K562 (cell line): ENCODE results near the gene SPATC1L. TPM values are rescaled to one million over a fixed set of nuclear protein-coding genes. Genes with fewer than 3 reads are reported as not detected.

Source experiments
- CBX1 ChIP-seq: sonication (generic); IDR thresholded peaks from 2 replicates; pipeline ENCODE4 v1.6.1; 2016; ENCODE audit warnings: antibody characterized with exemption, low read depth, mild to moderate bottlenecking
- DIDO1 ChIP-seq: fragments of 450-650 bp; IDR thresholded peaks from 2 replicates; pipeline ENCODE4 v1.6.1; 2016; ENCODE audit warnings: low read depth, missing biosample characterization, missing genetic modification characterization
- DMBX1 ChIP-seq: fragments of 250-450 bp; sonication (Bioruptor Pico); IDR thresholded peaks from 2 replicates; pipeline ENCODE4 v1.8.0; 2022; ENCODE audit warnings: inconsistent platforms, mild to moderate bottlenecking, moderate library complexity, borderline replicate concordance
- GTF2F1 ChIP-seq: IDR thresholded peaks from 2 replicates; pipeline ENCODE4 v1.6.1; 2011; ENCODE audit warnings: low read depth, low read length, improper control_type of control experiment
- NRF1 ChIP-seq, 2 experiments: fragments of 450-650 bp; IDR thresholded peaks in 1 of 2; conservative IDR thresholded peaks in 1 of 2; 2 replicates each; pipeline ENCODE4 v1.6.1; 2014; ENCODE audit warnings: mild to moderate bottlenecking in 2 of 2
- SMARCE1 ChIP-seq: fragments of 450-650 bp; IDR thresholded peaks from 2 replicates; pipeline ENCODE4 v1.7.1; 2016; ENCODE audit warnings: mild to moderate bottlenecking
- TRIM24 ChIP-seq, 2 experiments: fragments of 450-650 bp; IDR thresholded peaks; 2 replicates each; pipeline ENCODE4 v1.6.1; 2016
- TSC22D4 ChIP-seq: fragments of 450-650 bp; IDR thresholded peaks from 2 replicates; pipeline ENCODE4 v1.6.1; 2016; ENCODE audit warnings: missing genetic modification characterization, missing biosample characterization, control low read depth
- ZNF217 ChIP-seq: sonication (generic); formaldehyde crosslinking; IDR thresholded peaks from 2 replicates; pipeline ENCODE4 v1.8.0; 2022; ENCODE audit warnings: mild to moderate bottlenecking, missing genetic modification reagents
- ZNF79 ChIP-seq: fragments of 250-450 bp; sonication (Bioruptor Pico); IDR thresholded peaks from 2 replicates; pipeline ENCODE4 v1.4.0; 2020; ENCODE audit warnings: low read depth, mild to moderate bottlenecking, moderate library complexity
- polyA plus RNA-seq, 8 experiments: library from polyadenylated mRNA; depleted of rRNA in 4 of 8; stranded (reverse) in 5 of 8; unstranded in 3 of 8; fragments of >200 nt; fragmentation: Nextera tagmentation in 2 of 8; fragmentation: Illumina TruSeq in 1 of 8; extraction: Ambion mirVana in 2 of 8; extraction: Trizol in 1 of 8; gene quantifications; 2 replicates each; pipeline versions ENCODE4 v1.2.1 to v1.2.3, GENCODE V29; 2011 to 2014; ENCODE audit warnings: inconsistent platforms in 1 of 8, missing spikeins in 1 of 8
- total RNA-seq, 7 experiments: library from RNA; depleted of rRNA in 6 of 7; stranded (reverse); fragments of >200 nt in 6 of 7; fragmentation: Illumina TruSeq in 2 of 7; extraction: Trizol in 2 of 7; gene quantifications; 2 replicates each; pipeline versions ENCODE4 v1.2.1 to v1.2.3, GENCODE V29; 2011 to 2021; ENCODE audit warnings: low replicate concordance in 1 of 7
- TF ChIP-seq, protein P1 (sequence below): fragments of 200-600 bp; sonication (generic); IDR thresholded peaks from one replicate; pipeline ENCODE4 v1.6.1; 2012; ENCODE audit warnings: mild to moderate bottlenecking, low read depth, low read length, inconsistent platforms
- TF ChIP-seq, protein P2 (sequence below): sonication (generic); formaldehyde crosslinking; IDR thresholded peaks from 2 replicates; pipeline ENCODE4 v1.8.0; 2022; ENCODE audit warnings: missing genetic modification reagents, mild to moderate bottlenecking, borderline replicate concordance

SPATC1L gene
- total and polyA plus RNA-seq, 9 of the 15 experiments (the other 6 are each of a cell fraction or from before 2014, with no cell fraction given) = 0.14 to 121 (median 34.0) TPM; not detected in 1

DNA sequence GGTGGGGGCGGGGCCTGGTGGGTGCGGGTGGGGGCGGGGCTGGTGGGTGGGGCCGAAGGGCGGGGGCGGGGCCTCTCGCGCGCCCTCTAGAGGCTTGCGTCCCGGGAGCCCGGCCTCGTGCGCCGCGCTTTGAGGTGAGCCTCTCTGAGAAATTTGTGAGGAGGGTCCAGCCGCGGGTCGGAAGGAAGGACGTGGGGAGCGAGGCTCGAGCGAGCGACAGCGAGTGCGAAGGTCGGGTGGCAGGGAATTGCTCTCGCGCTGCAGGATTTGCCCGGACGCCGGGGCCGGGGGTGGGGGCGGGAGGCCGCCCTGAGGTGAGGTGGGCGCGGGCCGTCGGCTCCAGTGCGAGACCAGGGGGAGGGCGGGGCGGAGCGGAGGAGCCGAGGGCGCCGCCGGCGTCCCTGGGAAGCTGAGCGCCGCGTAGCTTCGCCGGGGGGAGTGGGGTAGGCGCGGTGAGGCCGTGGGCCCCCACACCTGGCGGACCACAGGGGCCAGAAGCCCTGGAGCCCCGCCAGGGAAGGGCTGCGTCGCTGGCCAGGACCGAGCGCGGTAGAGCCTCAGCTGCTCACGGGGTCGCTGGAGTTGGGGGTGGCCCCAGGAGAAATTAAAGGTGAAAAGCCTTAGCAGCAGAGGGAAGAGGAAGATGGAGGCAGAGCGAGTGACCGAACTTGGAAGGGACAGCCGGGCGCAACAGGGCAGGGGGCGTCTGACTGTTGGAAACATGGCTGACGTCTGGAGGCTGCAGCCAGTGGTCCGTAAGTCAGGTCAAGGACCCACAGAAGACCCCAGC, 45.1 kb upstream of the SPATC1L start (continued):
- TF ChIP-seq, protein P1, sequence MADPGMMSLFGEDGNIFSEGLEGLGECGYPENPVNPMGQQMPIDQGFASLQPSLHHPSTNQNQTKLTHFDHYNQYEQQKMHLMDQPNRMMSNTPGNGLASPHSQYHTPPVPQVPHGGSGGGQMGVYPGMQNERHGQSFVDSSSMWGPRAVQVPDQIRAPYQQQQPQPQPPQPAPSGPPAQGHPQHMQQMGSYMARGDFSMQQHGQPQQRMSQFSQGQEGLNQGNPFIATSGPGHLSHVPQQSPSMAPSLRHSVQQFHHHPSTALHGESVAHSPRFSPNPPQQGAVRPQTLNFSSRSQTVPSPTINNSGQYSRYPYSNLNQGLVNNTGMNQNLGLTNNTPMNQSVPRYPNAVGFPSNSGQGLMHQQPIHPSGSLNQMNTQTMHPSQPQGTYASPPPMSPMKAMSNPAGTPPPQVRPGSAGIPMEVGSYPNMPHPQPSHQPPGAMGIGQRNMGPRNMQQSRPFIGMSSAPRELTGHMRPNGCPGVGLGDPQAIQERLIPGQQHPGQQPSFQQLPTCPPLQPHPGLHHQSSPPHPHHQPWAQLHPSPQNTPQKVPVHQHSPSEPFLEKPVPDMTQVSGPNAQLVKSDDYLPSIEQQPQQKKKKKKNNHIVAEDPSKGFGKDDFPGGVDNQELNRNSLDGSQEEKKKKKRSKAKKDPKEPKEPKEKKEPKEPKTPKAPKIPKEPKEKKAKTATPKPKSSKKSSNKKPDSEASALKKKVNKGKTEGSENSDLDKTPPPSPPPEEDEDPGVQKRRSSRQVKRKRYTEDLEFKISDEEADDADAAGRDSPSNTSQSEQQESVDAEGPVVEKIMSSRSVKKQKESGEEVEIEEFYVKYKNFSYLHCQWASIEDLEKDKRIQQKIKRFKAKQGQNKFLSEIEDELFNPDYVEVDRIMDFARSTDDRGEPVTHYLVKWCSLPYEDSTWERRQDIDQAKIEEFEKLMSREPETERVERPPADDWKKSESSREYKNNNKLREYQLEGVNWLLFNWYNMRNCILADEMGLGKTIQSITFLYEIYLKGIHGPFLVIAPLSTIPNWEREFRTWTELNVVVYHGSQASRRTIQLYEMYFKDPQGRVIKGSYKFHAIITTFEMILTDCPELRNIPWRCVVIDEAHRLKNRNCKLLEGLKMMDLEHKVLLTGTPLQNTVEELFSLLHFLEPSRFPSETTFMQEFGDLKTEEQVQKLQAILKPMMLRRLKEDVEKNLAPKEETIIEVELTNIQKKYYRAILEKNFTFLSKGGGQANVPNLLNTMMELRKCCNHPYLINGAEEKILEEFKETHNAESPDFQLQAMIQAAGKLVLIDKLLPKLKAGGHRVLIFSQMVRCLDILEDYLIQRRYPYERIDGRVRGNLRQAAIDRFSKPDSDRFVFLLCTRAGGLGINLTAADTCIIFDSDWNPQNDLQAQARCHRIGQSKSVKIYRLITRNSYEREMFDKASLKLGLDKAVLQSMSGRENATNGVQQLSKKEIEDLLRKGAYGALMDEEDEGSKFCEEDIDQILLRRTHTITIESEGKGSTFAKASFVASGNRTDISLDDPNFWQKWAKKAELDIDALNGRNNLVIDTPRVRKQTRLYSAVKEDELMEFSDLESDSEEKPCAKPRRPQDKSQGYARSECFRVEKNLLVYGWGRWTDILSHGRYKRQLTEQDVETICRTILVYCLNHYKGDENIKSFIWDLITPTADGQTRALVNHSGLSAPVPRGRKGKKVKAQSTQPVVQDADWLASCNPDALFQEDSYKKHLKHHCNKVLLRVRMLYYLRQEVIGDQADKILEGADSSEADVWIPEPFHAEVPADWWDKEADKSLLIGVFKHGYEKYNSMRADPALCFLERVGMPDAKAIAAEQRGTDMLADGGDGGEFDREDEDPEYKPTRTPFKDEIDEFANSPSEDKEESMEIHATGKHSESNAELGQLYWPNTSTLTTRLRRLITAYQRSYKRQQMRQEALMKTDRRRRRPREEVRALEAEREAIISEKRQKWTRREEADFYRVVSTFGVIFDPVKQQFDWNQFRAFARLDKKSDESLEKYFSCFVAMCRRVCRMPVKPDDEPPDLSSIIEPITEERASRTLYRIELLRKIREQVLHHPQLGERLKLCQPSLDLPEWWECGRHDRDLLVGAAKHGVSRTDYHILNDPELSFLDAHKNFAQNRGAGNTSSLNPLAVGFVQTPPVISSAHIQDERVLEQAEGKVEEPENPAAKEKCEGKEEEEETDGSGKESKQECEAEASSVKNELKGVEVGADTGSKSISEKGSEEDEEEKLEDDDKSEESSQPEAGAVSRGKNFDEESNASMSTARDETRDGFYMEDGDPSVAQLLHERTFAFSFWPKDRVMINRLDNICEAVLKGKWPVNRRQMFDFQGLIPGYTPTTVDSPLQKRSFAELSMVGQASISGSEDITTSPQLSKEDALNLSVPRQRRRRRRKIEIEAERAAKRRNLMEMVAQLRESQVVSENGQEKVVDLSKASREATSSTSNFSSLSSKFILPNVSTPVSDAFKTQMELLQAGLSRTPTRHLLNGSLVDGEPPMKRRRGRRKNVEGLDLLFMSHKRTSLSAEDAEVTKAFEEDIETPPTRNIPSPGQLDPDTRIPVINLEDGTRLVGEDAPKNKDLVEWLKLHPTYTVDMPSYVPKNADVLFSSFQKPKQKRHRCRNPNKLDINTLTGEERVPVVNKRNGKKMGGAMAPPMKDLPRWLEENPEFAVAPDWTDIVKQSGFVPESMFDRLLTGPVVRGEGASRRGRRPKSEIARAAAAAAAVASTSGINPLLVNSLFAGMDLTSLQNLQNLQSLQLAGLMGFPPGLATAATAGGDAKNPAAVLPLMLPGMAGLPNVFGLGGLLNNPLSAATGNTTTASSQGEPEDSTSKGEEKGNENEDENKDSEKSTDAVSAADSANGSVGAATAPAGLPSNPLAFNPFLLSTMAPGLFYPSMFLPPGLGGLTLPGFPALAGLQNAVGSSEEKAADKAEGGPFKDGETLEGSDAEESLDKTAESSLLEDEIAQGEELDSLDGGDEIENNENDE = no peak
- TF ChIP-seq DMBX1 (CRISPR knock-in tag) (no peak), SMARCE1 (0 out of 2 replicates have a peak, but pooled peaks have one; percentile 15), TRIM24 (IDR thresholded peaks at IDR 0.05) (0 out of 4 replicates have a peak, but pooled peaks of 1 of the 2 experiments have one; percentile 30), GTF2F1 (no peak), CBX1 (no peak), NRF1 (conservative IDR thresholded peaks at IDR 0.05 in 1 of 2, IDR thresholded peaks at IDR 0.05 in 1 of 2) (no peak), TSC22D4 (tag) (no peak), ZNF79 (CRISPR knock-in tag) (no peak), DIDO1 (tag) (no peak), ZNF217 (CRISPR knock-in tag) (no peak)
- TF ChIP-seq, protein P2, sequence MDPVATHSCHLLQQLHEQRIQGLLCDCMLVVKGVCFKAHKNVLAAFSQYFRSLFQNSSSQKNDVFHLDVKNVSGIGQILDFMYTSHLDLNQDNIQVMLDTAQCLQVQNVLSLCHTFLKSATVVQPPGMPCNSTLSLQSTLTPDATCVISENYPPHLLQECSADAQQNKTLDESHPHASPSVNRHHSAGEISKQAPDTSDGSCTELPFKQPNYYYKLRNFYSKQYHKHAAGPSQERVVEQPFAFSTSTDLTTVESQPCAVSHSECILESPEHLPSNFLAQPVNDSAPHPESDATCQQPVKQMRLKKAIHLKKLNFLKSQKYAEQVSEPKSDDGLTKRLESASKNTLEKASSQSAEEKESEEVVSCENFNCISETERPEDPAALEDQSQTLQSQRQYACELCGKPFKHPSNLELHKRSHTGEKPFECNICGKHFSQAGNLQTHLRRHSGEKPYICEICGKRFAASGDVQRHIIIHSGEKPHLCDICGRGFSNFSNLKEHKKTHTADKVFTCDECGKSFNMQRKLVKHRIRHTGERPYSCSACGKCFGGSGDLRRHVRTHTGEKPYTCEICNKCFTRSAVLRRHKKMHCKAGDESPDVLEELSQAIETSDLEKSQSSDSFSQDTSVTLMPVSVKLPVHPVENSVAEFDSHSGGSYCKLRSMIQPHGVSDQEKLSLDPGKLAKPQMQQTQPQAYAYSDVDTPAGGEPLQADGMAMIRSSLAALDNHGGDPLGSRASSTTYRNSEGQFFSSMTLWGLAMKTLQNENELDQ = peak; percentile 69; the same call in 1 of the 2 replicates
